A673 (cell line): ENCODE measurements around the gene GALNT9.

ENCODE experiments used
- CTCF ChIP-seq: fragments of 300-800, 200-600 bp; sonication (generic); conservative IDR thresholded peaks from 2 replicates; pipeline ENCODE4 v1.5.1; 2017; ENCODE audit warnings: low read depth, mild to moderate bottlenecking, antibody characterized with exemption, low read length, moderate library complexity, mixed read lengths
- EZH2 ChIP-seq: fragments of 200-600 bp; sonication (generic); IDR thresholded peaks from 2 replicates; pipeline ENCODE4 v1.6.1; 2017; ENCODE audit warnings: borderline replicate concordance, low read depth, mild to moderate bottlenecking, mixed read lengths, antibody characterized with exemption, low read length; ENCODE audit not compliant: poor library complexity, severe bottlenecking

GRCh38 chr12:132196038-132196872, 133.1 kb downstream of the GALNT9 start:
- TF ChIP-seq CTCF: no peak
- TF ChIP-seq EZH2: no peak
